GM12878 (cell line): ENCODE results near the gene PRR15. TPM values are rescaled to one million over a fixed set of nuclear protein-coding genes. Genes with fewer than 3 reads are reported as not detected.

Source experiments
- ATAC-seq: fragments of 200-7000 bp; cut with Tn5 transposase; 3 replicates; pipeline ENCODE4 v1.9.1; 2020; ENCODE audit warnings: mild to moderate bottlenecking, moderate library complexity
- BruUV-seq: library from RNA; stranded (reverse); fragments of 400-500 nt; replicated peaks from 2 replicates; lab custom pipeline; 2021; lab: Mats Ljungman, UMichigan
- CTCF ChIA-PET: fragments of 300-600 bp; sonication (Branson Sonifier 250); formaldehyde crosslinking; extraction: SDS; loops from one replicate; lab custom pipeline; 2021; ENCODE audit warnings: inconsistent platforms; lab: Yijun Ruan, JAX
- POLR2A ChIA-PET: fragments of 350-600 bp; formaldehyde crosslinking; extraction: SDS; loops from one replicate; lab custom pipeline; 2021; ENCODE audit warnings: inconsistent platforms; lab: Charles Lee
- RAD21 ChIA-PET: fragments of 300-600 bp; sonication (Branson Sonifier 250); formaldehyde crosslinking; loops from one replicate; lab custom pipeline; 2023; ENCODE audit warnings: antibody characterized with exemption; ENCODE audit not compliant: unreplicated experiment; lab: Charles Lee
- SMC1A ChIA-PET: fragments of 300-600 bp; sonication (Branson Sonifier 250); formaldehyde crosslinking; loops from one replicate; lab custom pipeline; 2023; ENCODE audit not compliant: unreplicated experiment, uncharacterized antibody; lab: Charles Lee
- DNase-seq: peaks from one replicate; pipeline ENCODE4 v3.0.0-alpha.2; 2011; ENCODE audit warnings: low read depth, low spot score
- FAIRE-seq: peaks from 3 replicates; lab custom pipeline; 2011; peaks lifted over from hg19 to GRCh38; lab: Jason Lieb, UNC
- H2AFZ ChIP-seq: 2 replicates; pipeline ENCODE4 v1.6.0; 2011; ENCODE audit warnings: low read depth, low read length, control low read depth; ENCODE audit not compliant: control insufficient read depth
- H3K27ac ChIP-seq: 2 replicates; pipeline ENCODE4 v1.5.1; 2011; ENCODE audit warnings: control low read depth; ENCODE audit not compliant: control insufficient read depth, insufficient read depth
- H3K27me3 ChIP-seq, 2 experiments: replicated peaks in 1 of 2; 2 replicates each; pipeline versions ENCODE4 v1.6.0 to v1.6.1; 2011; ENCODE audit warnings: low read length in 1 of 2; ENCODE audit not compliant: control insufficient read depth in 2 of 2, insufficient read depth in 2 of 2
- H3K36me3 ChIP-seq, 2 experiments: 2 replicates each; pipeline ENCODE4 v1.5.1; 2011; ENCODE audit warnings: low read length in 1 of 2; ENCODE audit not compliant: control insufficient read depth in 2 of 2, insufficient read depth in 2 of 2
- H3K4me1 ChIP-seq: 2 replicates; pipeline ENCODE4 v1.6.1; 2011; ENCODE audit warnings: mild to moderate bottlenecking, low read length, moderate library complexity, mixed read lengths; ENCODE audit not compliant: control insufficient read depth, insufficient read depth
- H3K4me2 ChIP-seq: 2 replicates; pipeline ENCODE4 v1.6.0; 2011; ENCODE audit warnings: control low read depth; ENCODE audit not compliant: control insufficient read depth, insufficient read depth
- H3K4me3 ChIP-seq: fragments of 200-600 bp; sonication (generic); 2 replicates; pipeline ENCODE4 v1.5.1; 2016
- H3K79me2 ChIP-seq: 2 replicates; pipeline ENCODE4 v1.6.0; 2011; ENCODE audit warnings: low read length; ENCODE audit not compliant: control insufficient read depth, insufficient read depth
- H3K9ac ChIP-seq: 2 replicates; pipeline ENCODE4 v1.8.0; 2011; ENCODE audit warnings: low read length, control low read depth, mixed read lengths; ENCODE audit not compliant: control insufficient read depth, insufficient read depth
- H3K9me3 ChIP-seq: replicated peaks from 3 replicates; pipeline ENCODE4 v1.5.1; 2011; ENCODE audit warnings: mild to moderate bottlenecking, low read length; ENCODE audit not compliant: control insufficient read depth, insufficient read depth
- H4K20me1 ChIP-seq: 2 replicates; pipeline ENCODE4 v1.6.0; 2011; ENCODE audit not compliant: control insufficient read depth, insufficient read depth
- CEBPZ ChIP-seq: fragments of 150-350 bp; IDR thresholded peaks from 2 replicates; pipeline ENCODE4 v1.6.1; 2016; ENCODE audit warnings: low read depth, low read length
- KLF5 ChIP-seq: fragments of 450-650 bp; IDR thresholded peaks from 2 replicates; pipeline ENCODE4 v1.6.1; 2014; ENCODE audit warnings: mild to moderate bottlenecking; ENCODE audit not compliant: partially characterized antibody
- MTA2 ChIP-seq: fragments of 450-650 bp; IDR thresholded peaks from 2 replicates; pipeline ENCODE4 v1.6.1; 2016; ENCODE audit warnings: low read depth, mild to moderate bottlenecking, moderate library complexity
- PKNOX1 ChIP-seq: fragments of 450-650 bp; IDR thresholded peaks from 2 replicates; pipeline ENCODE4 v1.6.1; 2016; ENCODE audit warnings: mild to moderate bottlenecking
- PML ChIP-seq: IDR thresholded peaks from 2 replicates; pipeline ENCODE4 v1.6.1; 2012; ENCODE audit warnings: low read length, inconsistent platforms
- RELA ChIP-seq: fragments of 450-650 bp; IDR thresholded peaks from 2 replicates; pipeline ENCODE4 v1.8.0; 2014; ENCODE audit warnings: borderline replicate concordance; ENCODE audit not compliant: partially characterized antibody
- RELB ChIP-seq: fragments of 450-650 bp; IDR thresholded peaks from 2 replicates; pipeline ENCODE4 v1.6.1; 2017; ENCODE audit warnings: low read depth, mild to moderate bottlenecking, moderate library complexity
- SMAD5 ChIP-seq: IDR thresholded peaks from 2 replicates; pipeline ENCODE4 v1.6.1; 2016; ENCODE audit warnings: antibody characterized with exemption, low read depth
- ZNF592 ChIP-seq: fragments of 450-650 bp; IDR thresholded peaks from 2 replicates; pipeline ENCODE4 v1.6.1; 2017; ENCODE audit warnings: mild to moderate bottlenecking, moderate library complexity
- WGBS: methylation state at CpG from one replicate; pipeline ENCODE4 v1.1.6; 2016; ENCODE audit warnings: low lambda C conversion rate; ENCODE audit not compliant: insufficient replicate concordance, insufficient coverage; ENCODE audit errors: missing lambda C conversion rate; 5-methylcytosine and 5-hydroxymethylcytosine counted together
- in situ Hi-C: fragments of 300-500 bp; cut with MboI; formaldehyde crosslinking; loops from 9 replicates; pipeline ENCODE4 v1.14.3; 2018; ENCODE audit warnings: mixed read lengths
- intact Hi-C: fragments of 100-400 bp; cut with micrococcal nuclease; formaldehyde crosslinking; loops from one replicate; pipeline ENCODE4 v1.14.2; 2022; ENCODE audit not compliant: unreplicated experiment
- polyA plus RNA-seq, 11 experiments: library from polyadenylated mRNA; depleted of rRNA in 4 of 11; unstranded in 6 of 11; stranded (reverse) in 5 of 11; fragments of >200 nt; fragmentation: Nextera tagmentation in 4 of 11; fragmentation: Illumina TruSeq in 1 of 11; extraction: Ambion mirVana in 4 of 11; extraction: Trizol in 1 of 11; gene quantifications; 1 replicate in 1 of 11; 2 replicates in 10 of 11; pipeline versions ENCODE4 v1.2.1 to v1.2.3, GENCODE V29; 2011 to 2016; ENCODE audit warnings: inconsistent platforms in 2 of 11, missing spikeins in 2 of 11, low read depth in 1 of 11
- total RNA-seq, 4 experiments: library from RNA; depleted of rRNA in 3 of 4; stranded (reverse); fragments of >200 nt in 3 of 4; fragmentation: Illumina TruSeq in 1 of 4; extraction: Trizol in 1 of 4; gene quantifications; 2 replicates each; pipeline versions ENCODE4 v1.2.1 to v1.2.3, GENCODE V29; 2013 to 2021
- TF ChIP-seq, protein P1 (sequence below): fragments of 450-650 bp; IDR thresholded peaks from 2 replicates; pipeline ENCODE4 v1.6.1; 2017; ENCODE audit warnings: mild to moderate bottlenecking, moderate library complexity

The PRR15 gene
- total and polyA plus RNA-seq, 10 of the 15 experiments (the other 5 are each of a cell fraction or from before 2014, with no cell fraction given) = not detected

- POLR2A ChIA-PET = no interaction called here
- CTCF ChIA-PET = no interaction called here
- BruUV-seq = no TSS peak
- SMC1A ChIA-PET = no interaction called here
- WGBS = 100% methylated on average over 1 of the region's 2 CpGs
- H3K4me2 ChIP-seq = no peak overlapping the region
- no peaks in the 10 kb centered on the region for H3K36me3 ChIP-seq
- no peaks in the 10 kb centered on the region for H4K20me1 ChIP-seq
- no peak overlapping the region for H3K27ac ChIP-seq
- no peak overlapping the region for H3K9ac ChIP-seq
- in situ Hi-C loops (no loop called here), intact Hi-C loops (no loop called here)
- no peak overlapping the region for H2AFZ ChIP-seq
- H3K4me3 ChIP-seq = no peak overlapping the region
- FAIRE-seq (no peak), DNase-seq (no peak), ATAC-seq (no peak)
- H3K27me3 ChIP-seq = no peaks in the 10 kb centered on the region; a peak in 1 of 4 replicates
- RAD21 ChIA-PET = no interaction called here
- no peaks in the 10 kb centered on the region for H3K9me3 ChIP-seq
- no peaks in the 10 kb centered on the region for H3K79me2 ChIP-seq
- H3K4me1 ChIP-seq = no peaks in the 10 kb centered on the region
- no peak for TF ChIP-seq PKNOX1
- TF ChIP-seq ZNF592 = no peak
- no peak for TF ChIP-seq KLF5
- TF ChIP-seq, protein P1, sequence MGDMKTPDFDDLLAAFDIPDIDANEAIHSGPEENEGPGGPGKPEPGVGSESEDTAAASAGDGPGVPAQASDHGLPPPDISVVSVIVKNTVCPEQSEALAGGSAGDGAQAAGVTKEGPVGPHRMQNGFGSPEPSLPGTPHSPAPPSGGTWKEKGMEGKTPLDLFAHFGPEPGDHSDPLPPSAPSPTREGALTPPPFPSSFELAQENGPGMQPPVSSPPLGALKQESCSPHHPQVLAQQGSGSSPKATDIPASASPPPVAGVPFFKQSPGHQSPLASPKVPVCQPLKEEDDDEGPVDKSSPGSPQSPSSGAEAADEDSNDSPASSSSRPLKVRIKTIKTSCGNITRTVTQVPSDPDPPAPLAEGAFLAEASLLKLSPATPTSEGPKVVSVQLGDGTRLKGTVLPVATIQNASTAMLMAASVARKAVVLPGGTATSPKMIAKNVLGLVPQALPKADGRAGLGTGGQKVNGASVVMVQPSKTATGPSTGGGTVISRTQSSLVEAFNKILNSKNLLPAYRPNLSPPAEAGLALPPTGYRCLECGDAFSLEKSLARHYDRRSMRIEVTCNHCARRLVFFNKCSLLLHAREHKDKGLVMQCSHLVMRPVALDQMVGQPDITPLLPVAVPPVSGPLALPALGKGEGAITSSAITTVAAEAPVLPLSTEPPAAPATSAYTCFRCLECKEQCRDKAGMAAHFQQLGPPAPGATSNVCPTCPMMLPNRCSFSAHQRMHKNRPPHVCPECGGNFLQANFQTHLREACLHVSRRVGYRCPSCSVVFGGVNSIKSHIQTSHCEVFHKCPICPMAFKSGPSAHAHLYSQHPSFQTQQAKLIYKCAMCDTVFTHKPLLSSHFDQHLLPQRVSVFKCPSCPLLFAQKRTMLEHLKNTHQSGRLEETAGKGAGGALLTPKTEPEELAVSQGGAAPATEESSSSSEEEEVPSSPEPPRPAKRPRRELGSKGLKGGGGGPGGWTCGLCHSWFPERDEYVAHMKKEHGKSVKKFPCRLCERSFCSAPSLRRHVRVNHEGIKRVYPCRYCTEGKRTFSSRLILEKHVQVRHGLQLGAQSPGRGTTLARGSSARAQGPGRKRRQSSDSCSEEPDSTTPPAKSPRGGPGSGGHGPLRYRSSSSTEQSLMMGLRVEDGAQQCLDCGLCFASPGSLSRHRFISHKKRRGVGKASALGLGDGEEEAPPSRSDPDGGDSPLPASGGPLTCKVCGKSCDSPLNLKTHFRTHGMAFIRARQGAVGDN = no peak
- no peak for TF ChIP-seq PML
- TF ChIP-seq CEBPZ = no peak
- TF ChIP-seq MTA2 = no peak
- TF ChIP-seq SMAD5 = no peak
- no peak for TF ChIP-seq RELB
- TF ChIP-seq RELA = no peak
Observed at GRCh38 chr7:29597266-29597665, 33.6 kb downstream of the PRR15 start.
